Measurements from ENCODE around the gene MOB3C. TPM values are rescaled to one million over a fixed set of nuclear protein-coding genes. Genes with fewer than 3 reads are reported as not detected.
A peak's percentile ranks its signal among the peaks of the same experiment; 100 is the strongest.

MOB3C gene
- total RNA-seq, 6 experiments from 2014 or later = 2.6 to 6.3 (median 5.7) TPM

GRCh38 chr1:46613661-46614603 is 2.7 kb downstream of the MOB3C start:
- DNase-seq (peak; percentile 75 to 81 (median 79)), ATAC-seq (peak; percentile 35 to 51 (median 42))
- Histone ChIP-seq H3K27me3 (no peaks in the 10 kb centered on the region), H3K4me3 (no peak overlapping the region), H3K27ac (no peak overlapping the region), H3K36me3 (peaks cover 0 to 16% (median 4%) of the 10 kb centered on the region in 4 donors), H3K9me3 (no peaks in the 10 kb centered on the region), H3K4me1 (peaks cover 0 to 22% (median 4%) of the 10 kb centered on the region in 4 donors)
- 30% methylated on average over 6 of the region's 16 CpGs for WGBS (ENCODE audit: insufficient coverage, low coverage, low lambda C conversion rate, missing lambda C conversion rate)
- no peak for TF ChIP-seq POLR2A (IDR thresholded peaks at IDR 0.05)
- no peak for TF ChIP-seq CTCF (IDR thresholded peaks at IDR 0.05)
- intact Hi-C loops (cut with DNase I) = no loop called here

- WGBS (ENCODE audit: insufficient coverage, low coverage, low lambda C conversion rate, missing lambda C conversion rate) = 83% methylated on average over 1 of the region's 38 CpGs
- Histone ChIP-seq H3K4me1 (peaks cover 0 to 22% (median 4%) of the 10 kb centered on the region in 4 donors), H3K36me3 (peaks cover 0 to 16% (median 4%) of the 10 kb centered on the region in 4 donors), H3K9me3 (no peaks in the 10 kb centered on the region), H3K4me3 (no peak overlapping the region), H3K27ac (no peak overlapping the region), H3K27me3 (no peaks in the 10 kb centered on the region)
- ATAC-seq (no peak), DNase-seq (peak in 1 of 3 donors; percentile 46)
- TF ChIP-seq CTCF (IDR thresholded peaks at IDR 0.05) = no peak
- TF ChIP-seq POLR2A (IDR thresholded peaks at IDR 0.05) = no peak
- intact Hi-C loops (cut with DNase I) = no loop called here
Observed at GRCh38 chr1:46612937-46613660, 3.5 kb downstream of the MOB3C start.

- Histone ChIP-seq H3K36me3 (peaks cover 0 to 16% (median 4%) of the 10 kb centered on the region in 4 donors), H3K27me3 (no peaks in the 10 kb centered on the region), H3K9me3 (no peaks in the 10 kb centered on the region), H3K27ac (no peak overlapping the region), H3K4me1 (peaks cover 0 to 22% (median 4%) of the 10 kb centered on the region in 4 donors), H3K4me3 (no peak overlapping the region)
- TF ChIP-seq POLR2A (IDR thresholded peaks at IDR 0.05) = no peak
- TF ChIP-seq CTCF (IDR thresholded peaks at IDR 0.05) = no peak
- no peak for DNase-seq
- ATAC-seq = no peak
- no CpG with 5 or more reads among the region's 7 CpGs for WGBS (ENCODE audit: insufficient coverage, low coverage, low lambda C conversion rate, missing lambda C conversion rate)
- intact Hi-C loops (cut with DNase I) = no loop called here
Observed at GRCh38 chr1:46611691-46612221, 4.9 kb downstream of the MOB3C start.

GRCh38 chr1:46607345-46608130 is 9.1 kb downstream of the MOB3C start:
- intact Hi-C loops (cut with DNase I) = no loop called here
- no peaks in the 10 kb centered on the region for H3K27me3 ChIP-seq
- ATAC-seq (no peak), DNase-seq (no peak)
- no peak overlapping the region for H3K4me3 ChIP-seq
- H3K36me3 ChIP-seq = peaks cover 0 to 16% (median 4%) of the 10 kb centered on the region in 4 donors
- TF ChIP-seq POLR2A (IDR thresholded peaks at IDR 0.05) (no peak), CTCF (IDR thresholded peaks at IDR 0.05) (no peak)
- no peaks in the 10 kb centered on the region for H3K9me3 ChIP-seq
- no peak overlapping the region for H3K27ac ChIP-seq
- 87% methylated on average over 5 of the region's 7 CpGs for WGBS (ENCODE audit: insufficient coverage, low coverage, low lambda C conversion rate, missing lambda C conversion rate)
- peaks cover 0 to 16% (median 2%) of the 10 kb centered on the region in 4 donors for H3K4me1 ChIP-seq
